ENCODE measurements around the gene OLA1.

OLA1 gene

DNA sequence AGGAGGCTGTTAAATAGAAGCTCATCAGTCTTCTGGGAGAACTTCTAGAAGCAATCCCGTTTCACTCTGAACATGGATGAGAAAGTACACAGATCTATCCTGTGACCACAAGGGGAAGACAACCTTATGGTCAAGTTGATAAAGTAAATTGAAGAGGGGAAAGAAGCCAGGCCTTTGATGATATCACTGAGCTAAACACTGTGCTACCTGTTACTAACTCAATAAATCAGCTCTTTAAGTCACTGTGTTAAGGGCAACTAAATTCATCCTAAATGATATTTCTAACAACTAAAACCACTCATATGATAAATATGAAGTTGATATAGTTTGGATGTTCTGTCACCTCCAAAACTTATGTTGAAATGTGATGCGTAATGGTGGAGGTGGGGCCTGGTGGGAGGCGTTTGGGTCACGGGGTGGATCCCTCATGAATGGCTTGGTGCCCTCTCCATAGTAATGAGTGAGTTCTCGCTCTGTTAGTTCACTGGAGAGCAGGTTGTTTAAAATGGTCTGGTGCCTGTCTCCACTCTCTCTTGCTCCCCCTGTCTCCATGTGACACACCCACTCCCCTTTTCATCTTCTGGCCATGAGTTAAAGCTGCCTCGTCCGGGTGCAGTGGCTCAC, 23.6 kb downstream of the OLA1 start:
- TF ChIP-seq TAF1 (IDR thresholded peaks at IDR 0.05; ENCODE audit: borderline replicate concordance, insufficient read depth, low read length) (no peak), SIN3A (IDR thresholded peaks at IDR 0.05; ENCODE audit: borderline replicate concordance, insufficient read depth, low read length) (no peak), FOXP2 (optimal IDR thresholded peaks at IDR 0.05; ENCODE audit: borderline replicate concordance, extremely low read depth, extremely low read length, insufficient read depth) (no peak), POLR2AphosphoS5 (IDR thresholded peaks at IDR 0.05; ENCODE audit: low read depth, low read length) (no peak)
- TF ChIP-seq, protein P1, sequence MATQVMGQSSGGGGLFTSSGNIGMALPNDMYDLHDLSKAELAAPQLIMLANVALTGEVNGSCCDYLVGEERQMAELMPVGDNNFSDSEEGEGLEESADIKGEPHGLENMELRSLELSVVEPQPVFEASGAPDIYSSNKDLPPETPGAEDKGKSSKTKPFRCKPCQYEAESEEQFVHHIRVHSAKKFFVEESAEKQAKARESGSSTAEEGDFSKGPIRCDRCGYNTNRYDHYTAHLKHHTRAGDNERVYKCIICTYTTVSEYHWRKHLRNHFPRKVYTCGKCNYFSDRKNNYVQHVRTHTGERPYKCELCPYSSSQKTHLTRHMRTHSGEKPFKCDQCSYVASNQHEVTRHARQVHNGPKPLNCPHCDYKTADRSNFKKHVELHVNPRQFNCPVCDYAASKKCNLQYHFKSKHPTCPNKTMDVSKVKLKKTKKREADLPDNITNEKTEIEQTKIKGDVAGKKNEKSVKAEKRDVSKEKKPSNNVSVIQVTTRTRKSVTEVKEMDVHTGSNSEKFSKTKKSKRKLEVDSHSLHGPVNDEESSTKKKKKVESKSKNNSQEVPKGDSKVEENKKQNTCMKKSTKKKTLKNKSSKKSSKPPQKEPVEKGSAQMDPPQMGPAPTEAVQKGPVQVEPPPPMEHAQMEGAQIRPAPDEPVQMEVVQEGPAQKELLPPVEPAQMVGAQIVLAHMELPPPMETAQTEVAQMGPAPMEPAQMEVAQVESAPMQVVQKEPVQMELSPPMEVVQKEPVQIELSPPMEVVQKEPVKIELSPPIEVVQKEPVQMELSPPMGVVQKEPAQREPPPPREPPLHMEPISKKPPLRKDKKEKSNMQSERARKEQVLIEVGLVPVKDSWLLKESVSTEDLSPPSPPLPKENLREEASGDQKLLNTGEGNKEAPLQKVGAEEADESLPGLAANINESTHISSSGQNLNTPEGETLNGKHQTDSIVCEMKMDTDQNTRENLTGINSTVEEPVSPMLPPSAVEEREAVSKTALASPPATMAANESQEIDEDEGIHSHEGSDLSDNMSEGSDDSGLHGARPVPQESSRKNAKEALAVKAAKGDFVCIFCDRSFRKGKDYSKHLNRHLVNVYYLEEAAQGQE (IDR thresholded peaks at IDR 0.05; ENCODE audit: insufficient read depth in 1 of 2, low read depth in 2 of 2, low read length in 2 of 2): no peak

DNA sequence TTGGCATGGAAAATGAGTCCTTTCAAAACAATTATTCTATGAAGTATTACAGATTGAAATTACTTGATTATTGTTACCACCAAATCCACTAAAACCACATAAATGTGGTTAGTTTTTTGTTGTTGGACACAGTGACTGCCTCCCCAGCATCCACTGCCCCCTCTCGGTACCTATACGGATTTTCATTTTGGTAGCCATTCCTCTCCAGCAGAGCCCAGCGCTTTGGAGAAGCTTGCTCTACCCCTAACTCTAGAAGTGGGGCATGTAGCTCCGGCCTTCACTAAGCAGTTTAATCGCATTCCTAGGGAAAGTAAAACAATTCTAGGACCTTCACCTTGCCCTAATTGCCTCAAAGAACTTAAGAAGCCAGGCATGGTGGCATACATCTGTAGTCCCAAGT, 24.2 kb downstream of the OLA1 start:
- TF ChIP-seq TAF1 (IDR thresholded peaks at IDR 0.05; ENCODE audit: borderline replicate concordance, insufficient read depth, low read length): no peak
- TF ChIP-seq, protein P1 (IDR thresholded peaks at IDR 0.05; ENCODE audit: insufficient read depth in 1 of 2, low read depth in 2 of 2, low read length in 2 of 2): no peak
- TF ChIP-seq SIN3A (IDR thresholded peaks at IDR 0.05; ENCODE audit: borderline replicate concordance, insufficient read depth, low read length): no peak
- TF ChIP-seq POLR2AphosphoS5 (IDR thresholded peaks at IDR 0.05; ENCODE audit: low read depth, low read length): no peak
- TF ChIP-seq FOXP2 (optimal IDR thresholded peaks at IDR 0.05; ENCODE audit: borderline replicate concordance, extremely low read depth, extremely low read length, insufficient read depth): no peak

DNA sequence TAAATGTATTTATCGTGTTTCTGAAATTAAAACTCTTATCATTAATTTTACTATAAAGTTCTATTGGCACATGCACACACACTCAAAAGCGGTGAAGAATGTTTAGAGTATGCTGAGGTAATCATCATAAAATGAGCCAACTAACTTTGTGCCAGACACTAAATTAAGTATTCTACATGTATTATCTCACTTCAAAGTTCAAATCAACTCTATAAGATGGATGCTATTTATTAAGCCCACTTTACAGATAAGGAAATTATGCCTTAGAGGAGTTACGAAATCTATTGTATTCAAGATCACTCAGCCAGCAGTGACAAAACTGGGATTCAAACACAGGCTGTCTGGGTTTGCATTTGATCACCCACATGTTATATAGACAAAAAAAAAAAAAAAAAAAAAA, 24.9 kb downstream of the OLA1 start:
- TF ChIP-seq, protein P1 (IDR thresholded peaks at IDR 0.05; ENCODE audit: insufficient read depth in 1 of 2, low read depth in 2 of 2, low read length in 2 of 2): no peak
- TF ChIP-seq FOXP2 (optimal IDR thresholded peaks at IDR 0.05; ENCODE audit: borderline replicate concordance, extremely low read depth, extremely low read length, insufficient read depth): no peak

DNA sequence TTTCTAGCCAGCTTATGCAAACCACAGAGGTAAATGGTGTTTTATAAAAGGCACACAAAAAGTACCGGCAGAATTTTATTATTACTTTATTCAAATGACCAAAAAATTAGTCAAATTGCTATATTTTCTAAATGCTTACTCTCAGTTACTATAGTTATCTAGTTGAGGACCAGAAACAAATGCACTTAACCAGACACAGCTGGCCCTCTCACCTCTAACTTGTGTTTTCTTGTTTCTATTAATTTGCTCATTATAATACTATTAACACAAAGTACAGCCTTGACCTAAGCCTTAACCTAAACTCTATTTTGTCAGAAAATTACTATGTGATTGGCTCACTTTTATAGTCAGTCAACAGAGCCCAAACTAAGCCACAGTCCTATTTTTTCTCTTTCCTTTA, 26.2 kb downstream of the OLA1 start:
- TF ChIP-seq FOXP2 (optimal IDR thresholded peaks at IDR 0.05; ENCODE audit: borderline replicate concordance, extremely low read depth, extremely low read length, insufficient read depth) (no peak), POLR2AphosphoS5 (IDR thresholded peaks at IDR 0.05; ENCODE audit: low read depth, low read length) (no peak), SIN3A (IDR thresholded peaks at IDR 0.05; ENCODE audit: borderline replicate concordance, insufficient read depth, low read length) (no peak), TAF1 (IDR thresholded peaks at IDR 0.05; ENCODE audit: borderline replicate concordance, insufficient read depth, low read length) (no peak)

DNA sequence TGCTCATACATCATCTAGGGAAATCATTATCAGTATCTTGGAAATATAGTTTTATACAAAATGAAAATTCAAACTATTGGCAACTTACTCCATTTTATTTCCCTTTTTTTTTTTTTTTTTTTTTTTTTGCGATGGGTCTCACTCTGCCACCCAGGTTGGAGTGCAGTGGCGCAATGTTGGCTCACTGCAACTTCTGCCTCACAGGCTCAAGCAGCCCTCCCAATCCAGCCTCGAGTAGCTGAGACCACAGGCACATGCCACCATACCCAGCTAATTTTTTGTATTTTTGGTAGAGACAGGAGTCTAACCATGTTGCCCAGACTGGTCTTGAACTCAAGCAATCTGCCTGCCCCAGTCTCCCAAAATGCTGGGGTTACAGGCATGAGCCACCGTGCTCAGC, 29.0 kb downstream of the OLA1 start:
- TF ChIP-seq SIN3A (IDR thresholded peaks at IDR 0.05; ENCODE audit: borderline replicate concordance, insufficient read depth, low read length): no peak
- TF ChIP-seq TAF1 (IDR thresholded peaks at IDR 0.05; ENCODE audit: borderline replicate concordance, insufficient read depth, low read length): no peak
- no peak for TF ChIP-seq FOXP2 (optimal IDR thresholded peaks at IDR 0.05; ENCODE audit: borderline replicate concordance, extremely low read depth, extremely low read length, insufficient read depth)
- TF ChIP-seq POLR2AphosphoS5 (IDR thresholded peaks at IDR 0.05; ENCODE audit: low read depth, low read length): no peak
- TF ChIP-seq, protein P1 (IDR thresholded peaks at IDR 0.05; ENCODE audit: insufficient read depth in 1 of 2, low read depth in 2 of 2, low read length in 2 of 2): no peak

Measured in PFSK-1 (cell line).